K562 (cell line): ENCODE results near the gene CRACR2B. TPM values are rescaled to one million over a fixed set of nuclear protein-coding genes. Genes with fewer than 3 reads are reported as not detected.

Source experiments
- ADNP ChIP-seq: fragments of 200-800 bp; sonication (Bioruptor generic); IDR thresholded peaks from 2 replicates; pipeline ENCODE4 v1.6.1; 2016; ENCODE audit warnings: missing genetic modification characterization, missing compliant biosample characterization
- DDX20 ChIP-seq: fragments of 450-650 bp; IDR thresholded peaks from 2 replicates; pipeline ENCODE4 v1.6.1; 2016; ENCODE audit warnings: missing genetic modification characterization, low read depth, mild to moderate bottlenecking, missing compliant biosample characterization, moderate library complexity
- E2F6 ChIP-seq, 2 experiments: IDR thresholded peaks; 2 replicates each; pipeline ENCODE4 v1.6.1; 2011; ENCODE audit warnings: borderline replicate concordance in 1 of 2, control low read depth in 1 of 2, low read depth in 1 of 2, low read length in 1 of 2, mild to moderate bottlenecking in 1 of 2, mixed read lengths in 1 of 2, moderate library complexity in 1 of 2; ENCODE audit not compliant: insufficient read depth in 1 of 2, insufficient read length in 1 of 2, poor library complexity in 1 of 2, severe bottlenecking in 1 of 2; ENCODE audit errors: extremely low read depth in 1 of 2
- ELK1 ChIP-seq: sonication (generic); formaldehyde crosslinking; IDR thresholded peaks from 2 replicates; pipeline ENCODE4 v1.8.1; 2022; ENCODE audit warnings: missing genetic modification reagents
- ELK3 ChIP-seq: fragments of 450-650 bp; formaldehyde crosslinking; IDR thresholded peaks from 2 replicates; pipeline ENCODE4 v1.4.0; 2020; ENCODE audit warnings: mild to moderate bottlenecking
- ETV6 ChIP-seq, 3 experiments: fragments of 150-350 bp in 1 of 3; sonication (generic) in 1 of 3; formaldehyde crosslinking in 1 of 3; IDR thresholded peaks; 2 replicates each; pipeline versions ENCODE4 v1.6.1 to v1.8.0; 2014 to 2022; ENCODE audit warnings: borderline replicate concordance in 2 of 3, low read depth in 2 of 3, antibody characterized with exemption in 1 of 3, low read length in 1 of 3, mild to moderate bottlenecking in 1 of 3, missing genetic modification reagents in 1 of 3
- GATAD2B ChIP-seq: fragments of 450-650 bp; IDR thresholded peaks from 2 replicates; pipeline ENCODE4 v1.6.1; 2017; ENCODE audit warnings: mild to moderate bottlenecking, borderline replicate concordance
- HDAC3 ChIP-seq: fragments of 450-650 bp; IDR thresholded peaks from 2 replicates; pipeline ENCODE4 v1.6.1; 2018; ENCODE audit warnings: borderline replicate concordance, mild to moderate bottlenecking, moderate library complexity; ENCODE audit not compliant: partially characterized antibody
- HEY1 ChIP-seq: fragments of 250-450 bp; sonication (Bioruptor Pico); IDR thresholded peaks from 2 replicates; pipeline ENCODE4 v1.5.0; 2020; ENCODE audit warnings: mild to moderate bottlenecking, moderate library complexity, borderline replicate concordance
- KLF16 ChIP-seq: IDR thresholded peaks from 2 replicates; pipeline ENCODE4 v1.6.1; 2016; ENCODE audit warnings: antibody characterized with exemption
- MYC ChIP-seq, 2 experiments: fragments of 250-450 bp in 1 of 2; sonication (Bioruptor Pico) in 1 of 2; IDR thresholded peaks; 2 replicates each; pipeline versions ENCODE4 v1.5.1 to v1.6.1; 2012 to 2021; ENCODE audit warnings: low read depth in 2 of 2, borderline replicate concordance in 1 of 2, improper control_type of control experiment in 1 of 2, low read length in 1 of 2, mild to moderate bottlenecking in 1 of 2, moderate library complexity in 1 of 2
- PHF20 ChIP-seq: fragments of 450-650 bp; IDR thresholded peaks from 2 replicates; pipeline ENCODE4 v1.6.1; 2018; ENCODE audit not compliant: partially characterized antibody
- RBM22 ChIP-seq: fragments of 200-400 bp; formaldehyde crosslinking; IDR thresholded peaks from 2 replicates; pipeline ENCODE4 v1.6.1; 2018; ENCODE audit warnings: low read length, low read depth; ENCODE audit not compliant: poor library complexity, severe bottlenecking
- RCOR1 ChIP-seq, 2 experiments: IDR thresholded peaks; 2 replicates each; pipeline ENCODE4 v1.6.1; 2012; ENCODE audit warnings: low read depth in 2 of 2, low read length in 2 of 2, borderline replicate concordance in 1 of 2, improper control_type of control experiment in 1 of 2
- SP2 ChIP-seq: IDR thresholded peaks from 2 replicates; pipeline ENCODE4 v1.6.1; 2011; ENCODE audit warnings: mild to moderate bottlenecking, low read depth, low read length, moderate library complexity; ENCODE audit not compliant: poor library complexity, severe bottlenecking; ENCODE audit errors: extremely low read depth
- TRIM28 ChIP-seq: fragments of 450-650 bp; IDR thresholded peaks from 2 replicates; pipeline ENCODE4 v1.6.1; 2017
- ZFP1 ChIP-seq: fragments of 450-650 bp; formaldehyde crosslinking; IDR thresholded peaks from 2 replicates; pipeline ENCODE4 v1.4.0; 2020; ENCODE audit warnings: mild to moderate bottlenecking, mixed read lengths
- ZNF76 ChIP-seq: fragments of 250-450 bp; sonication (Bioruptor Pico); IDR thresholded peaks from 2 replicates; pipeline ENCODE4 v1.4.0; 2020; ENCODE audit warnings: mild to moderate bottlenecking, moderate library complexity, borderline replicate concordance
- polyA plus RNA-seq, 8 experiments: library from polyadenylated mRNA; depleted of rRNA in 4 of 8; stranded (reverse) in 5 of 8; unstranded in 3 of 8; fragments of >200 nt; fragmentation: Nextera tagmentation in 2 of 8; fragmentation: Illumina TruSeq in 1 of 8; extraction: Ambion mirVana in 2 of 8; extraction: Trizol in 1 of 8; gene quantifications; 2 replicates each; pipeline versions ENCODE4 v1.2.1 to v1.2.3, GENCODE V29; 2011 to 2014; ENCODE audit warnings: inconsistent platforms in 1 of 8, missing spikeins in 1 of 8
- total RNA-seq, 7 experiments: library from RNA; depleted of rRNA in 6 of 7; stranded (reverse); fragments of >200 nt in 6 of 7; fragmentation: Illumina TruSeq in 2 of 7; extraction: Trizol in 2 of 7; gene quantifications; 2 replicates each; pipeline versions ENCODE4 v1.2.1 to v1.2.3, GENCODE V29; 2011 to 2021; ENCODE audit warnings: low replicate concordance in 1 of 7
- TF ChIP-seq, protein P1 (sequence below), 2 experiments: fragments of 450-650 bp in 1 of 2; IDR thresholded peaks; 2 replicates each; pipeline ENCODE4 v1.6.1; 2011 to 2017; ENCODE audit warnings: low read depth in 2 of 2, antibody characterized with exemption in 1 of 2, borderline replicate concordance in 1 of 2, low read length in 1 of 2, mild to moderate bottlenecking in 1 of 2, mixed read lengths in 1 of 2; ENCODE audit not compliant: control insufficient read depth in 1 of 2

CRACR2B gene
- total and polyA plus RNA-seq, 9 of the 15 experiments (the other 6 are each of a cell fraction or from before 2014, with no cell fraction given) = 0.10 to 51.0 (median 6.0) TPM

DNA sequence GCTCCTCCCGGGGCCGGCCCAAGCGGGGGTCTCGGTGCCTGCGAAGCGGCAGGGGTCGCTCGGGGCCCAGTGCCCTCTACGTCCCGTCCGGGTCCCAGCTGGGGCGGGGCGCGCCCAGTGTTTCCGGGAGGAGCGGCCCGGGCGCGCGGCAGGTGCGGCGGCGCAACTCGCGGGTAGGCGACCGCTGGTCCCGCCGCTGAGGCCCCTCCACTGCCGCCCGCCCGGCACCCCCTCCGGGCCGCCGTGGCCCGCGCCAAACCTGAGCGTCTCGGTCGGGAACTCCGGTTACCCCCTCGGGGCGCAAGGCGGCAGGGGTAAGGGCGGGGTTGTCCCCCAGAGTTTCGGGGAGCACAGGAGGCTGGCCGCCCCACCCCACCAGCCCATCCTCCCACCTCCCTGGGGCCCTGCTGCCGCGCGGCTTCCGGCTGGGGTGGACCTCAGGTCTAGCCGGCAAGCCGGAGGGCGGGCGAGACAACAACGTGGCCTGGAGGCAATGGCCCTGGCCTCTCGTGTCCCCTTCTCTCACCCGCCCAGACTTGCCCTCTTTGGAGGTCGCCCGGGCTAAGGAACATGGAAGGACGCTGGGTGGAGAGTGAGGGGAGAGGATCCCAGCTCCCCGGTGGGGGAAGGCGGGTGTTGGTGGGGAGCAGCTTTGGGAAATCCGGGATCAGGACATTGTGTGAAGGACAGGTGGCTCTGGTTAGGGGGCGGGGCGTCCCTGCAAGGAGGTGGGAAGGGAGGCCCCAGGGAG is 398 bp upstream of the CRACR2B start (continued):
- TF ChIP-seq MYC (IDR thresholded peaks at IDR 0.05; ENCODE audit: low read depth, low read length) = peak; percentile 91
- peak; percentile 87; the same call in 1 of the 2 replicates for TF ChIP-seq MYC (CRISPR knock-in tag; IDR thresholded peaks at IDR 0.05; ENCODE audit: borderline replicate concordance, low read depth)
- no peak for TF ChIP-seq ELK3 (CRISPR knock-in tag)
- TF ChIP-seq HEY1 = no peak
- no peak for TF ChIP-seq ELK1
- no peak for TF ChIP-seq ZNF76 (CRISPR knock-in tag)
- no peak for TF ChIP-seq PHF20
- TF ChIP-seq, protein P1, sequence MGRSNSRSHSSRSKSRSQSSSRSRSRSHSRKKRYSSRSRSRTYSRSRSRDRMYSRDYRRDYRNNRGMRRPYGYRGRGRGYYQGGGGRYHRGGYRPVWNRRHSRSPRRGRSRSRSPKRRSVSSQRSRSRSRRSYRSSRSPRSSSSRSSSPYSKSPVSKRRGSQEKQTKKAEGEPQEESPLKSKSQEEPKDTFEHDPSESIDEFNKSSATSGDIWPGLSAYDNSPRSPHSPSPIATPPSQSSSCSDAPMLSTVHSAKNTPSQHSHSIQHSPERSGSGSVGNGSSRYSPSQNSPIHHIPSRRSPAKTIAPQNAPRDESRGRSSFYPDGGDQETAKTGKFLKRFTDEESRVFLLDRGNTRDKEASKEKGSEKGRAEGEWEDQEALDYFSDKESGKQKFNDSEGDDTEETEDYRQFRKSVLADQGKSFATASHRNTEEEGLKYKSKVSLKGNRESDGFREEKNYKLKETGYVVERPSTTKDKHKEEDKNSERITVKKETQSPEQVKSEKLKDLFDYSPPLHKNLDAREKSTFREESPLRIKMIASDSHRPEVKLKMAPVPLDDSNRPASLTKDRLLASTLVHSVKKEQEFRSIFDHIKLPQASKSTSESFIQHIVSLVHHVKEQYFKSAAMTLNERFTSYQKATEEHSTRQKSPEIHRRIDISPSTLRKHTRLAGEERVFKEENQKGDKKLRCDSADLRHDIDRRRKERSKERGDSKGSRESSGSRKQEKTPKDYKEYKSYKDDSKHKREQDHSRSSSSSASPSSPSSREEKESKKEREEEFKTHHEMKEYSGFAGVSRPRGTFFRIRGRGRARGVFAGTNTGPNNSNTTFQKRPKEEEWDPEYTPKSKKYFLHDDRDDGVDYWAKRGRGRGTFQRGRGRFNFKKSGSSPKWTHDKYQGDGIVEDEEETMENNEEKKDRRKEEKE (IDR thresholded peaks at IDR 0.05; ENCODE audit: borderline replicate concordance in 1 of 2, control insufficient read depth in 1 of 2, low read depth in 2 of 2, low read length in 1 of 2) = no peak
- no peak for TF ChIP-seq SP2
- TF ChIP-seq DDX20 = no peak
- no peak for TF ChIP-seq RCOR1 (IDR thresholded peaks at IDR 0.05; ENCODE audit: borderline replicate concordance in 1 of 2, low read depth in 2 of 2, low read length in 2 of 2)
- TF ChIP-seq ADNP (tag) = no peak
- TF ChIP-seq E2F6 (IDR thresholded peaks at IDR 0.05; ENCODE audit: borderline replicate concordance in 1 of 2, extremely low read depth in 1 of 2, insufficient read depth in 1 of 2, insufficient read length in 1 of 2, low read depth in 1 of 2, low read length in 1 of 2, poor library complexity in 1 of 2, severe bottlenecking in 1 of 2) = peak in 1 of 2 experiments; percentile 50
- TF ChIP-seq TRIM28 = no peak
- TF ChIP-seq GATAD2B = peak; percentile 89
- no peak for TF ChIP-seq RBM22
- TF ChIP-seq ZFP1 (CRISPR knock-in tag) = no peak
- no peak for TF ChIP-seq HDAC3
- no peak for TF ChIP-seq KLF16
- TF ChIP-seq ETV6 (IDR thresholded peaks at IDR 0.05; ENCODE audit: borderline replicate concordance in 1 of 2, low read depth in 2 of 2, low read length in 1 of 2) = no peak
- no peak for TF ChIP-seq ETV6 (CRISPR knock-in tag; IDR thresholded peaks at IDR 0.05; ENCODE audit: borderline replicate concordance)
